Subcutaneous adipose tissue (tissue), 4 donors: Measurements from ENCODE around the gene MTTP. TPM values are rescaled to one million over a fixed set of nuclear protein-coding genes. Genes with fewer than 3 reads are reported as not detected.

Source experiments
- CTCF ChIP-seq: fragments of 450-650 bp; IDR thresholded peaks from one replicate; pipeline ENCODE4 v1.5.1; 2016; ENCODE audit warnings: low read depth, mild to moderate bottlenecking, control low read depth, antibody characterized with exemption, moderate library complexity
- total RNA-seq, 4 donors: library from RNA; depleted of rRNA; stranded (reverse); fragments of >200 nt; gene quantifications; one replicate each; pipeline ENCODE4 v1.1.0, GENCODE V29; 2016

The MTTP gene
- total RNA-seq, 4 donors from 2014 or later = 0.38 to 1.3 (median 1.0) TPM; not detected in 1

- TF ChIP-seq CTCF = no peak
These were observed 75.2 kb downstream of the MTTP start for GRCh38 chr4:99649778-99650177.

DNA sequence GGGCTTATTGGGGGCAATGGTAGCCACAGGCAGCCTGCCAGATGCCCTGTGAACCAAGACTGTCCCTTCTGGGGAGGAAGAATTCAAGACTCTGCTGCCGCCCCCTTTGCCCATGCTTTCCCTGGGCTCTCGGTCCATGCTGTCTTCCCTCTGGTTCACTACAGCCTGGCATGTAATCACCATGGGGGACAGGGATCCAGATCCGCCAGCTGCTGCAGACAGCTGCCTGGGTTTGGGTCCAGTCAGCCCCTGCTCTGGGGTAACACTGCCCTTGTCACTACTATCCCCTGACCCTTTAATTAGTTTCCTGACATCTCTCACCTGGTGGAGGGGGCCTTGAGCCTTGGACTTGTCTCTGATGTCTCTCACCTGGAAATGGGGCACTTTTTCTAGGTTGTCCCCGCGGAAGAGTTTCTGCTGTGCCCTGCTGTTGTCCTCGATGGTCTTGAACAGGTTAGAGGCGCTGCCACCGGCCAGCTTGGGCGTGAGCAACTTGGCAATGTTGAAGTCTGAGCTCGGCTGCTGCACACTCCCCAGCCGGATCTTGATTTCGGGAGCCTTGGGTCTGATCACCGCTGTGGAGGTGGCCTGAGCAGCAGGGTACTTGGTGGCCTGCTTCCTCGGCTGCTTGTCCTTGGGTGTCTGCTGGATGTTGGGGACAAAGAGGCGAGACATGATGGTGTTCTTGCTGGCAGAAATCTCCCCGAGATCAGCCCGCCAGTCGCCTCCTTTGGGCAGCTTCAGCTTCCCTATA is 76.6 kb downstream of the MTTP start:
- TF ChIP-seq CTCF = no peak

- no peak for TF ChIP-seq CTCF
These were observed 77.3 kb downstream of the MTTP start for GRCh38 chr4:99651811-99652485.

DNA sequence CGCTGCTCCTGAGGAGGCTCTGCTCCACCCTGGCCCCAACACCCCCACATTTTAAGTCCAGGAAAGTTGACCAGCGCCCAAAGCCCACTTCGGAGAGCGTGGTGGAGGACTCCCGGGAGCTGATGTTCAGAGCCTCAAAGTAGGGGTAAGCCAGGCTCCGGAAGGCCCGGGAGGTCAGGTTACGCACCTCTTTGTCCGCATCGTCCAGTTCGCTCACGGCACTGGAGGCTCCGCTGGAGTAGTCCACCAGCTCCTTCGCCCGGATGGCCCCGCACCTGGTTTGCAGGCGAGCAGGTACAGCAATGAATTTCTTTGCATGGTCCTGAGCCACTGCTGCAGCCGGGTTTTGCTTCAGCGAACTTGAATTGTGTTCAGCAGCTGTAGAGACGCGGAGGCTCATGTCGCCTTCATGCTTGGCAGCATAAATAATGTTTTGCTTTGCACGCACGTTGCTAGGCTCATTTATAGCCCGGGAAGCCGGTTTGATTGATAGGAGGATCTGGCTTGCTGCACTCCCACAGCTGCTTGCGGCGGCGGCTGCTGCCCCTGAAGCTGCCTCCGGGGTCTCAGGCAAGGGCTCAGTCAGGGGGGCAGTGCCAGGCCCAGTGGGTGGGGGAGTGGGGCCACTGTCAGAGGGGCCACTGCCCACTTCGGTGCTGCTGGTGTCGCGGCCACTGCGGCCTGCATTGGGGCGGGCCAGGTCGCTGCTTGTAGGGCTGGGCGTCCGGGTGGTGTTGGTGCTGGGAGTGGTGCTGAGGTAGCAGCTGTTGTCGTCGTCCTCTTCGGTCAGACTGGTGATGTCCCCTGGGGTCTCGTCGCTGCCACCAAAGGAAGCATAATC is 78.2 kb downstream of the MTTP start:
- TF ChIP-seq CTCF = no peak

DNA sequence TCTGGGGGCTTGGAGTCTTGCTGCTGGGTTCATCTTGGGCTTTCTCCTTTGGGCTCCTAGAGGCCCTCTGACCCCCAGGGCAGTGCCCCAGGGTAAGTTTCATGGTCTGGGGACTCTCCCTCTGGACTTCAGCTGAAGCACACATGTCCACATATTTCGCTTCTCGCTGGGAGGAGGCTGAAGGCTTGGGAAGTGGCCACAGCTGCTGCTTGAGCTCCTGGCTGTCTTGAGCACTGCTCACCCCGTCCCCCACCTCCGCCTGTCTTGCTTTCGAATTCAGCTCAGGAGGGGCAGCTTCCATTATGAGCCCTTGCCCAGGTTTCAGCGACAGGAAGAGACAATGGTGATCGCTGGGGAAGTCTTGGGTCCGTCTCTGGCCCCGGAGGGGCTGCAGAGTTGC is 79.3 kb downstream of the MTTP start:
- no peak for TF ChIP-seq CTCF

- no peak for TF ChIP-seq CTCF
These were observed 79.7 kb downstream of the MTTP start for GRCh38 chr4:99654361-99654761.
